ENCODE results near the gene TAS2R31.
A peak's percentile ranks its signal among the peaks of the same experiment; 100 is the strongest.
"Not testable (repeated sequence)": the region's sequence is repeated elsewhere in the genome, so short reads cannot be mapped to it uniquely, and the experiment has no call there.

TAS2R31 gene
- total RNA-seq = 0.41 to 2.6 (median 0.94) reads per million in 18 experiments

- no peak for DNase-seq
Observed at GRCh38 chr12:11031307-11031706, at the start of gene TAS2R31. TSS of gene TAS2R31 (minus strand) at chr12:11031407. CDS start at chr12:11031335, 72 bp downstream.

- DNase-seq = no peak
Observed at GRCh38 chr12:11078246-11078645, 47.0 kb upstream of the TAS2R31 start.

GRCh38 chr12:11075642-11076041, 44.4 kb upstream of the TAS2R31 start:
- DNase-seq = no peak

- no peak for DNase-seq
Observed at GRCh38 chr12:11071414-11071813, 40.2 kb upstream of the TAS2R31 start.

- no peak for DNase-seq
Observed at GRCh38 chr12:11070999-11071398, 39.8 kb upstream of the TAS2R31 start.

- DNase-seq = peak in 1 of 2 donors; percentile 15
Observed at GRCh38 chr12:11069854-11070365, 38.7 kb upstream of the TAS2R31 start.

GRCh38 chr12:11067514-11067913, 36.3 kb upstream of the TAS2R31 start:
- no peak for DNase-seq

GRCh38 chr12:11062194-11062593, 31.0 kb upstream of the TAS2R31 start, which contains the start of gene TAS2R46:
TSS of gene TAS2R46 (minus strand) at chr12:11062294. CDS start at chr12:11062294, 0 bp downstream.
- not testable (repeated sequence) for DNase-seq

GRCh38 chr12:11059784-11060183, 28.6 kb upstream of the TAS2R31 start:
- DNase-seq = no peak

- no peak for DNase-seq
Observed at GRCh38 chr12:11059041-11059440, 27.8 kb upstream of the TAS2R31 start.

- DNase-seq = no peak
Observed at GRCh38 chr12:11055306-11055705, 24.1 kb upstream of the TAS2R31 start.

GRCh38 chr12:11049806-11050531, 18.8 kb upstream of the TAS2R31 start:
- not testable (repeated sequence) for DNase-seq

GRCh38 chr12:11041366-11041765, 10.2 kb upstream of the TAS2R31 start:
- DNase-seq = not testable (repeated sequence)

GRCh38 chr12:11040162-11040561, 9.0 kb upstream of the TAS2R31 start:
- no peak for DNase-seq

- no peak for DNase-seq
Observed at GRCh38 chr12:11039171-11039570, 8.0 kb upstream of the TAS2R31 start.

- not testable (repeated sequence) for DNase-seq
Observed at GRCh38 chr12:11033959-11034358, 2.8 kb upstream of the TAS2R31 start.

GRCh38 chr12:11026118-11026517, 5.1 kb downstream of the TAS2R31 start:
- no peak for DNase-seq

- no peak for DNase-seq
Observed at GRCh38 chr12:11023387-11023786, 7.8 kb downstream of the TAS2R31 start.

GRCh38 chr12:11022520-11022919, 8.7 kb downstream of the TAS2R31 start, which contains the start of gene TAS2R19:
TSS of gene TAS2R19 (minus strand) at chr12:11022620. CDS start at chr12:11022571, 49 bp downstream.
- DNase-seq = no peak

GRCh38 chr12:11016937-11017336, 14.3 kb downstream of the TAS2R31 start:
- DNase-seq = no peak

- DNase-seq = no peak
Observed at GRCh38 chr12:11015775-11016430, 15.3 kb downstream of the TAS2R31 start.

GRCh38 chr12:11014234-11014633, 17.0 kb downstream of the TAS2R31 start:
- DNase-seq = no peak

- no peak for DNase-seq
Observed at GRCh38 chr12:11007608-11008007, 23.6 kb downstream of the TAS2R31 start.

- no peak for DNase-seq
Observed at GRCh38 chr12:10998204-10998603, 33.0 kb downstream of the TAS2R31 start, which contains the start of gene TAS2R20. TSS of gene TAS2R20 (minus strand) at chr12:10998304. CDS start at chr12:10997875, 429 bp downstream.
